Measurements from ENCODE around the gene JAM3. TPM values are rescaled to one million over a fixed set of nuclear protein-coding genes. Genes with fewer than 3 reads are reported as not detected.

JAM3 gene
- total and polyA plus RNA-seq, 9 of the 15 experiments (the other 6 are each of a cell fraction or from before 2014, with no cell fraction given) = 0.22 to 0.76 (median 0.40) TPM

- TF ChIP-seq CLOCK (CRISPR knock-in tag; IDR thresholded peaks at IDR 0.05; ENCODE audit: borderline replicate concordance) = no peak
Observed at GRCh38 chr11:134050541-134051383, 18.1 kb upstream of the JAM3 start (continued).

- no peak for ATAC-seq
- intact Hi-C loops (cut with micrococcal nuclease) (loop anchor here (5.0 kb wide), 2 partner anchors 125 to 975 kb away; no protein-coding TSS in a partner anchor), in situ Hi-C loops (cut with MboI) (no loop called here)
- Histone ChIP-seq H3K27me3 (ENCODE audit: control insufficient read depth in 2 of 2, insufficient read depth in 2 of 2, low read length in 2 of 2) (peaks cover 4 to 32% of the 10 kb centered on the region in 2 experiments; a peak in 4 of 5 replicates), H3K27ac (ENCODE audit: extremely low read depth, low read depth, low read length) (no peak overlapping the region), H3K9ac (ENCODE audit: insufficient read depth in 1 of 2, low read depth in 2 of 2, low read length in 2 of 2) (no peak overlapping the region), H3K4me1 (replicated peaks in 1 of 2; ENCODE audit: control insufficient read depth in 2 of 2, insufficient read depth in 2 of 2, low read length in 2 of 2) (peaks cover 0 to 10% of the 10 kb centered on the region in 2 experiments; a peak in 3 of 5 replicates), H4K20me1 (replicated peaks; ENCODE audit: control insufficient read depth, insufficient read depth, low read length) (peaks cover 3% of the 10 kb centered on the region; the same call in 1 of the 2 replicates), H3K4me3 (no peak overlapping the region), H3K79me2 (ENCODE audit: control insufficient read depth, insufficient read depth, low read length) (no peaks in the 10 kb centered on the region), H3K9me3 (replicated peaks; ENCODE audit: control insufficient read depth, insufficient read depth, low read depth, low read length) (no peaks in the 10 kb centered on the region), H2AFZ (ENCODE audit: low read depth, low read length) (peak overlapping the region; percentile 51), H3K4me2 (ENCODE audit: insufficient read depth, low read length) (no peak overlapping the region), H3K36me3 (ENCODE audit: control insufficient read depth, insufficient read depth, low read length) (no peaks in the 10 kb centered on the region), H3K9me1 (ENCODE audit: control insufficient read depth, insufficient read depth, low read length) (no peaks in the 10 kb centered on the region)
- ChIA-PET POLR2A (interaction anchor here (0.7 kb wide), 1 partner anchor 104 kb away, joined by 3 read pairs; no protein-coding TSS in a partner anchor), CTCF (ENCODE audit: low intra/inter-chr PET ratio) (no interaction called here)
- FAIRE-seq = no peak
- DNase-seq (ENCODE audit: extremely low read depth in 1 of 4, low spot score in 3 of 4) = no peak
- WGBS (ENCODE audit: insufficient coverage, low coverage, missing lambda C conversion rate) = 13% methylated on average over 12 of the region's 12 CpGs
- no TSS peak for BruUV-seq (replicated peaks)
- TF ChIP-seq ZNF778 (CRISPR knock-in tag; IDR thresholded peaks at IDR 0.05) = no peak
- TF ChIP-seq AFF1 (IDR thresholded peaks at IDR 0.05; ENCODE audit: low read depth in 1 of 2, partially characterized antibody in 2 of 2) = no peak
- peak in 2 of 3 experiments; percentile 41 to 76 for TF ChIP-seq YY1 (IDR thresholded peaks at IDR 0.05; ENCODE audit: borderline replicate concordance in 1 of 3, control insufficient read depth in 1 of 3, extremely low read depth in 1 of 3, insufficient read depth in 3 of 3, insufficient read length in 1 of 3, insufficient replicate concordance in 2 of 3, low read depth in 1 of 3, low read length in 2 of 3)
- peak; percentile 51; the same call in 1 of the 2 replicates for TF ChIP-seq ESRRA (IDR thresholded peaks at IDR 0.05; ENCODE audit: borderline replicate concordance, low read depth)
- TF ChIP-seq ZNF175 (CRISPR knock-in tag; IDR thresholded peaks at IDR 0.05; ENCODE audit: low read depth) = peak; percentile 96
- peak; percentile 74 for TF ChIP-seq ZNF644 (tag; IDR thresholded peaks at IDR 0.05; ENCODE audit: low read depth)
- peak; percentile 86; the same call in 1 of the 2 replicates for TF ChIP-seq ZNF583 (CRISPR knock-in tag; IDR thresholded peaks at IDR 0.05)
- TF ChIP-seq KLF6 (CRISPR knock-in tag; IDR thresholded peaks at IDR 0.05; ENCODE audit: borderline replicate concordance) = peak; percentile 58; the same call in 1 of the 2 replicates
- no peak for TF ChIP-seq MCM3 (IDR thresholded peaks at IDR 0.05)
Observed at GRCh38 chr11:134052395-134052987, 16.4 kb upstream of the JAM3 start.
